PC-9 (cell line): ENCODE results near the gene LSM4.

Experiments used
- EZH2 ChIP-seq: fragments of 200-600 bp; sonication (generic); IDR thresholded peaks from 2 replicates; pipeline ENCODE4 v1.8.0; 2017; ENCODE audit warnings: antibody characterized with exemption, low read depth
- TF ChIP-seq, protein P1 (sequence below): fragments of 200-600 bp; sonication (generic); conservative IDR thresholded peaks from 2 replicates; pipeline ENCODE4 v1.6.1; 2017; ENCODE audit warnings: mixed run types, antibody characterized with exemption, mild to moderate bottlenecking, moderate library complexity

DNA sequence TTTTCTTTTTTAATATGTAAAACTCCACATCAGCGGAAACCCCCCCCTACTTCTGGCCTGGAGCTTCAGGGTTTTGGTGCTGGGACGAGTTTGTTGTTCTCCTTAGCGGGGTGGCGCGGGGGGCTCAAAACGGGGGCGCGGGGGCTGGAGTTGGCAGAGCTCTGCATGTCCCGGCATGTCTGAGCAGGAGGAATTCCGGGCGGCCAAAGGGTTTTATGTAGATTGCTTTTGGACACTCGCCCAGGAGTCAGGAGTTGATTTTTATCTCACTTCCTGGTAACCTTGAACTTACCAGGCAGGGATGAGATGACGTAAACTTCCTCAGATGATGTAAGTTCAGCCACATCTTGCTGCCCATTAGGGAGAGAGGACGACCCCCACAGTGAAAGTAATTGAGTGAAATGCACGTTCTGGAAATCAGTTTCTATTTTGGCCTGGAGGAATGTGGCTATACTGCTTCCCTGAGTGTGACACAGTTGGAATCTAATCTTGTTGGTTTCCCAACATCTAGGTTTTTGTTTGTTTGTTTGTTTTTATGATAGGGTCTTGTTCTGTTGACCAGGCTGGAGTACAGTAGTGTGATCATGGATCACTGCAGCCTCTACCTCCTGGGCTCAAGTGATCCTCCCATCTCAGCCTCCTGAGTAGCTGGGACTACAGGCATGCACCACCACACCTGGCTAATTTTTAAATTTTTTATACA lies 42.1 kb upstream of the LSM4 start:
- no peak for TF ChIP-seq EZH2
- TF ChIP-seq, protein P1, sequence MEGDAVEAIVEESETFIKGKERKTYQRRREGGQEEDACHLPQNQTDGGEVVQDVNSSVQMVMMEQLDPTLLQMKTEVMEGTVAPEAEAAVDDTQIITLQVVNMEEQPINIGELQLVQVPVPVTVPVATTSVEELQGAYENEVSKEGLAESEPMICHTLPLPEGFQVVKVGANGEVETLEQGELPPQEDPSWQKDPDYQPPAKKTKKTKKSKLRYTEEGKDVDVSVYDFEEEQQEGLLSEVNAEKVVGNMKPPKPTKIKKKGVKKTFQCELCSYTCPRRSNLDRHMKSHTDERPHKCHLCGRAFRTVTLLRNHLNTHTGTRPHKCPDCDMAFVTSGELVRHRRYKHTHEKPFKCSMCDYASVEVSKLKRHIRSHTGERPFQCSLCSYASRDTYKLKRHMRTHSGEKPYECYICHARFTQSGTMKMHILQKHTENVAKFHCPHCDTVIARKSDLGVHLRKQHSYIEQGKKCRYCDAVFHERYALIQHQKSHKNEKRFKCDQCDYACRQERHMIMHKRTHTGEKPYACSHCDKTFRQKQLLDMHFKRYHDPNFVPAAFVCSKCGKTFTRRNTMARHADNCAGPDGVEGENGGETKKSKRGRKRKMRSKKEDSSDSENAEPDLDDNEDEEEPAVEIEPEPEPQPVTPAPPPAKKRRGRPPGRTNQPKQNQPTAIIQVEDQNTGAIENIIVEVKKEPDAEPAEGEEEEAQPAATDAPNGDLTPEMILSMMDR, result no peak
